ENCODE data around the gene VPS36. TPM values are rescaled to one million over a fixed set of nuclear protein-coding genes. Genes with fewer than 3 reads are reported as not detected.

Gene VPS36
- total RNA-seq, 1 experiment from 2014 or later: 34.8 TPM

DNA sequence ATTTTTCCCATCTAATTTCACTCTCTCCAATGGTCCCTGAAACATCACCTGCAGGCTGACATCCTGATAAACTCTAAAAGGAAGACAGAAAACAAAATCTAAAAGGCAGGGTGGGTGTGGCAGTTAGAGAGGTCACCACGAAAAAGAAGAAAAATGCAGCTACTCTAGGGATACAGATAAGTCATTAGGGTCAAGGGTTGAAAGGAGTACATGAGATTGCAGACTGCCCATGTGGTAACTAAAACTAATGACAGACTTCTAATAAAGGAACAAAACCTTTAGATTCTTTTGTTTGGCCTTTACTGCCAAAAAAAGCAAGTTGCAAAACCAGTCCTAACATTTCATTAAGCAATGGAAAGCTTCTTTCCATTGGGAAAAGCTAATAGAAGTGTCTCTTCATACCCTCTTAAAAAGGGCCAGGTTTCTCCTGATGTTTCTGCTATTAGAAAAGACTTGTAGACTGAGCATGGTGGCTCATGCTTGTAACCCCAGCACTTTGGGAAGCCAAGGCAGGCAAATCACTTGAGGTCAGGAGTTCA, 75.5 kb downstream of the VPS36 start (continued):
- TF ChIP-seq, protein P1, sequence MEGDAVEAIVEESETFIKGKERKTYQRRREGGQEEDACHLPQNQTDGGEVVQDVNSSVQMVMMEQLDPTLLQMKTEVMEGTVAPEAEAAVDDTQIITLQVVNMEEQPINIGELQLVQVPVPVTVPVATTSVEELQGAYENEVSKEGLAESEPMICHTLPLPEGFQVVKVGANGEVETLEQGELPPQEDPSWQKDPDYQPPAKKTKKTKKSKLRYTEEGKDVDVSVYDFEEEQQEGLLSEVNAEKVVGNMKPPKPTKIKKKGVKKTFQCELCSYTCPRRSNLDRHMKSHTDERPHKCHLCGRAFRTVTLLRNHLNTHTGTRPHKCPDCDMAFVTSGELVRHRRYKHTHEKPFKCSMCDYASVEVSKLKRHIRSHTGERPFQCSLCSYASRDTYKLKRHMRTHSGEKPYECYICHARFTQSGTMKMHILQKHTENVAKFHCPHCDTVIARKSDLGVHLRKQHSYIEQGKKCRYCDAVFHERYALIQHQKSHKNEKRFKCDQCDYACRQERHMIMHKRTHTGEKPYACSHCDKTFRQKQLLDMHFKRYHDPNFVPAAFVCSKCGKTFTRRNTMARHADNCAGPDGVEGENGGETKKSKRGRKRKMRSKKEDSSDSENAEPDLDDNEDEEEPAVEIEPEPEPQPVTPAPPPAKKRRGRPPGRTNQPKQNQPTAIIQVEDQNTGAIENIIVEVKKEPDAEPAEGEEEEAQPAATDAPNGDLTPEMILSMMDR (IDR thresholded peaks at IDR 0.05 in 2 of 3, conservative IDR thresholded peaks at IDR 0.05 in 1 of 3; ENCODE audit: borderline replicate concordance in 1 of 3, insufficient read depth in 1 of 3, low read depth in 2 of 3, low read length in 2 of 3): no peak
- no peak for TF ChIP-seq TCF7L2 (IDR thresholded peaks at IDR 0.05; ENCODE audit: borderline replicate concordance, extremely low read depth, insufficient read depth, insufficient read length)
- TF ChIP-seq ELF1 (IDR thresholded peaks at IDR 0.05; ENCODE audit: borderline replicate concordance, low read depth): no peak
- no peak for TF ChIP-seq SRF (IDR thresholded peaks at IDR 0.05; ENCODE audit: low read depth)
- TF ChIP-seq RAD21 (IDR thresholded peaks at IDR 0.05; ENCODE audit: low read depth): no peak
- TF ChIP-seq FOSL1 (IDR thresholded peaks at IDR 0.05; ENCODE audit: low read depth): no peak
- no peak for TF ChIP-seq EZH2 (IDR thresholded peaks at IDR 0.05)
- no peak for TF ChIP-seq POLR2AphosphoS5 (IDR thresholded peaks at IDR 0.05; ENCODE audit: low read depth, low read length)
- no peak for TF ChIP-seq SP1 (IDR thresholded peaks at IDR 0.05; ENCODE audit: low read depth)
- TF ChIP-seq, protein P2, sequence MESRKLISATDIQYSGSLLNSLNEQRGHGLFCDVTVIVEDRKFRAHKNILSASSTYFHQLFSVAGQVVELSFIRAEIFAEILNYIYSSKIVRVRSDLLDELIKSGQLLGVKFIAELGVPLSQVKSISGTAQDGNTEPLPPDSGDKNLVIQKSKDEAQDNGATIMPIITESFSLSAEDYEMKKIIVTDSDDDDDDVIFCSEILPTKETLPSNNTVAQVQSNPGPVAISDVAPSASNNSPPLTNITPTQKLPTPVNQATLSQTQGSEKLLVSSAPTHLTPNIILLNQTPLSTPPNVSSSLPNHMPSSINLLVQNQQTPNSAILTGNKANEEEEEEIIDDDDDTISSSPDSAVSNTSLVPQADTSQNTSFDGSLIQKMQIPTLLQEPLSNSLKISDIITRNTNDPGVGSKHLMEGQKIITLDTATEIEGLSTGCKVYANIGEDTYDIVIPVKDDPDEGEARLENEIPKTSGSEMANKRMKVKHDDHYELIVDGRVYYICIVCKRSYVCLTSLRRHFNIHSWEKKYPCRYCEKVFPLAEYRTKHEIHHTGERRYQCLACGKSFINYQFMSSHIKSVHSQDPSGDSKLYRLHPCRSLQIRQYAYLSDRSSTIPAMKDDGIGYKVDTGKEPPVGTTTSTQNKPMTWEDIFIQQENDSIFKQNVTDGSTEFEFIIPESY (IDR thresholded peaks at IDR 0.05; ENCODE audit: extremely low read depth, insufficient replicate concordance, low read length): no peak
- no peak for TF ChIP-seq CEBPB (IDR thresholded peaks at IDR 0.05; ENCODE audit: low read depth)
- TF ChIP-seq, protein P3, sequence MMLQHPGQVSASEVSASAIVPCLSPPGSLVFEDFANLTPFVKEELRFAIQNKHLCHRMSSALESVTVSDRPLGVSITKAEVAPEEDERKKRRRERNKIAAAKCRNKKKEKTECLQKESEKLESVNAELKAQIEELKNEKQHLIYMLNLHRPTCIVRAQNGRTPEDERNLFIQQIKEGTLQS (IDR thresholded peaks at IDR 0.05): no peak
- no peak for TF ChIP-seq POLR2A (IDR thresholded peaks at IDR 0.05; ENCODE audit: borderline replicate concordance, extremely low read depth, insufficient read depth, insufficient read length)
- no peak for TF ChIP-seq CBX3 (IDR thresholded peaks at IDR 0.05; ENCODE audit: low read depth)
- TF ChIP-seq, protein P4, sequence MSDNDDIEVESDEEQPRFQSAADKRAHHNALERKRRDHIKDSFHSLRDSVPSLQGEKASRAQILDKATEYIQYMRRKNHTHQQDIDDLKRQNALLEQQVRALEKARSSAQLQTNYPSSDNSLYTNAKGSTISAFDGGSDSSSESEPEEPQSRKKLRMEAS (IDR thresholded peaks at IDR 0.05): no peak

All from HCT116 (cell line).